Large intestine (tissue), 3 donors: ENCODE measurements around the gene TRIP10. TPM values are rescaled to one million over a fixed set of nuclear protein-coding genes. Genes with fewer than 3 reads are reported as not detected.
"Not testable (repeated sequence)": the region's sequence is repeated elsewhere in the genome, so short reads cannot be mapped to it uniquely, and the experiment has no call there.

ENCODE experiments used
- DNase-seq, 2 donors: peaks; one replicate each; pipeline versions ENCODE4 v3.0.0 to v3.0.0-alpha.2; 2013
- H3K27ac ChIP-seq: one replicate; pipeline ENCODE4 v1.5.1; 2013; ENCODE audit warnings: low read length
- H3K27me3 ChIP-seq: 2 replicates; pipeline ENCODE4 v1.6.1; 2013; ENCODE audit warnings: low read length; ENCODE audit not compliant: control insufficient read depth, insufficient read depth
- H3K36me3 ChIP-seq: 2 replicates; pipeline ENCODE4 v1.6.1; 2013; ENCODE audit warnings: low read length; ENCODE audit not compliant: control insufficient read depth, insufficient read depth
- H3K4me1 ChIP-seq: one replicate; pipeline ENCODE4 v1.6.1; 2013; ENCODE audit warnings: low read length; ENCODE audit not compliant: control insufficient read depth, insufficient read depth
- H3K4me3 ChIP-seq: one replicate; pipeline ENCODE4 v1.5.1; 2013; ENCODE audit warnings: low read length
- H3K9me3 ChIP-seq: one replicate; pipeline ENCODE4 v1.6.1; 2013; ENCODE audit warnings: mild to moderate bottlenecking, low read depth, low read length, moderate library complexity; ENCODE audit not compliant: control insufficient read depth
- WGBS: methylation state at CpG from one replicate; pipeline ENCODE4 v1.1.5; 2013; ENCODE audit warnings: low lambda C conversion rate; ENCODE audit not compliant: insufficient coverage; 5-methylcytosine and 5-hydroxymethylcytosine counted together
- polyA plus RNA-seq: library from polyadenylated mRNA; unstranded; fragments of 120-200 nt; gene quantifications from one replicate; pipeline ENCODE4 v1.2.1, GENCODE V29; 2013

The TRIP10 gene
- polyA plus RNA-seq, 1 donor: 96.0 TPM

DNA sequence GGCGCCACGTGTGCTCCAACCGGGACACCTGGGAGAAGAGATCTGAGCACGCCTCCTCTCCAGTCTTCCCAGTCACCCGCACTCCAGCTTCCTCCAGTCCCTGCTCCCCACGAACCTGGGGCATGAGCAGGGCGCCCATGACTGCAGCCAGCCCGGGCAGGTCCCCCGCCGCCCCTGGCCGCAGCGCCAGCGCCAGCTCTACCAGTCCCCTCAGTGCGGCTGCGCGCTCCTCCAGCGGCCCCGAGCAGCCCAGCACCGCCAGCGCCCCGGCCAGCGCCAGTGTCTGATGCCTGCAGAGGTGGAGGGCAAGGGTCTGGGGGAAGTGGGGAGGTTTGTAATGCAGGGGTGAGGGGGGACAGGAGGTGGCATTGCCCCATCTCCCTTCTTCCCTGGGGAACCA is 14.7 kb downstream of the TRIP10 start:
- no CpG with 5 or more reads among the region's 22 CpGs for WGBS
- no peak for DNase-seq
- Histone ChIP-seq H3K9me3 (no peaks in the 10 kb centered on the region), H3K27me3 (no peaks in the 10 kb centered on the region), H3K4me1 (peaks cover 14% of the 10 kb centered on the region), H3K36me3 (peaks cover 41% of the 10 kb centered on the region), H3K27ac (peak overlapping the region; percentile 99), H3K4me3 (no peak overlapping the region)

DNA sequence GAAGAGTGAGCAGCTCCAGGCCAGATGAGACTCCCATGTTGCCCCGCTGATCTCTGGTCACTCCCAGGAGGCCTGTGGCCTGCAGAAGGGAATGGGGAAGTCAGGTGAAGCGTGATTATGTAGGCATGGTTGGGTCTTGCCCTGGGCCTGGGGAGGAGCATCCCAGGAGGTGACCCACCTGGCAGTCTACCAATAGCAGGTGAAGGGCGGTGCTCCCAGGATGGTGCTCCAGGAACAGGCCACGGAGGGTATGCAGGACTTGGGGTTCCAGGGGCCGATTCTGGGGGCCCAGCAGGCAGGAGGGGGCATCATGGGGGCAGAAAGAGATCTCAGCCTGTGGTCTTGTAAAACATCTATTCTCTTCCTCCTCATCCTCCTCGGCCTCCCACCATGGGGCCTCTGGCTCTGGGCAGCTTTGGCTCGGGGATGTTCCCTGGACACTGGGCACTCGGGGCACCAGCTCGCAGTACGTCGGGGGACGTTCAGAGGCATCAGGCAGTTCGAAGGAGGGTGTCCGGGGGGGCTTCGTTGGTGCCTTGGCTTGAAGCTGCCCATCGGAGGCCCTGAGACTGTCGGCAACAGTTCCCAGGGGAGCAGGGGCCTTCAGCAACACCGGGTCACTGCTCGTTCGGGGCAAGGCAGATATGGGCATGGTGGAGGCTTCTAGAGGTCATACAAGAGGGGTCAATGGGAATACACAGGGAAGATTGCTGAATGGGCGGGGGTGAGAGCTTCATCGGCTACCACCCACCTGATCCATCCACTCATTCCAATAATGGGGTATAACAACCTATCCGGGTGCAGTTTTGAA is 15.4 kb downstream of the TRIP10 start:
- no peak for DNase-seq
- no peak overlapping the region for H3K27ac ChIP-seq
- no peaks in the 10 kb centered on the region for H3K9me3 ChIP-seq
- no peak overlapping the region for H3K4me3 ChIP-seq
- H3K36me3 ChIP-seq: peaks cover 41% of the 10 kb centered on the region
- peaks cover 14% of the 10 kb centered on the region for H3K4me1 ChIP-seq
- H3K27me3 ChIP-seq: no peaks in the 10 kb centered on the region
- WGBS: no CpG with 5 or more reads among the region's 23 CpGs

DNA sequence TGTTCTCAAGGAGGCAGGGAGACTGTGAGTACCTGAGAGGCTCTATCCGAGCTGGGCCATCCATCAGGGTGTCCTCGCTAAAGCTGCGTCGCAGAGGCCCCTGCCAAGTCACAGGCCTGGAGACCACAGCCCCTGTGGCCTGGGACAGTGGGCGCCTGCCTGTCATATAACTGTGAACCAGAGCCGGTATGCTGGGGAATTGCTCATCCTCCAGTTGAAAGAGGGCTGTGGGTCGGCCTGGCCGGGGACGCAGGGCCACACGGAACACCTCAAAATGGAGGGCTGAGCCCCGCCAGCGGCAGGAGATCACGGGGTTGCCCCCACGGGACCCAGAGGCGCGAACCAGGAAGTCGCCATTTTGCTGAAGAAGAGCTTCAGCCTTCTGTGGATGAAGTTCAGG is 21.1 kb downstream of the TRIP10 start:
- Histone ChIP-seq H3K27me3 (no peaks in the 10 kb centered on the region), H3K4me1 (peaks cover 7% of the 10 kb centered on the region), H3K9me3 (no peaks in the 10 kb centered on the region), H3K27ac (no peak overlapping the region), H3K4me3 (no peak overlapping the region), H3K36me3 (peaks cover 33% of the 10 kb centered on the region)
- no CpG with 5 or more reads among the region's 17 CpGs for WGBS
- DNase-seq: no peak

DNA sequence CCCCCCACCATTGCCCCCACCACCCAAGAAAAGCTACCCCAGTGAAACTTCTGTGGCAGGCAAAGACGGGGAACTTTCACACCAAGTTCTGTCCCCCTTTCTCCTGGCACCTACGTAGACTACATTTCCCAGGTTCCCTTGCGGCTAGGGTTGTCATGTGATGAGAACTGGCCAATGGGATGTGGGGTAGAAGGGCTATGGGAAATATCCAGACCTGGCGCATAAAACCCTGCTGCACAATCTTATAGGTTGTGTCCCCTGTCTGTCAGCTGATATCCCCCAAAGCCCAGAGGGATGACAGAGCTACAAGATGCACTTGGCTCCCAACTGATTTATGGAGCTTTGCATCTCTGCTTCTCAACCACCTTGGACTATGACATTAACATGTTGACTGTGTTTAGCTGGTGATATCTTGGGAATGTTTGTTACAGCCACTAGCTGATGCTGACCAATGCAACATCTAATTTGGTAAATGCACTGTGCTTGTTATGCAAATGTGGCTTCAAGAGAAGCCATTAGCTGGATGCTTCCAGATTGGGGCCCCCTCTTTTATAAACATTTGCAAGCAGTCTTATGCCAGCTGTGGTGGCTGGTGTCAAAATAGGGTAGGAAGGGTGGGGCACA is 21.7 kb downstream of the TRIP10 start:
- H3K36me3 ChIP-seq: peaks cover 31% of the 10 kb centered on the region
- H3K27ac ChIP-seq: no peak overlapping the region
- peaks cover 11% of the 10 kb centered on the region for H3K4me1 ChIP-seq
- H3K27me3 ChIP-seq: no peaks in the 10 kb centered on the region
- no peak for DNase-seq
- no peaks in the 10 kb centered on the region for H3K9me3 ChIP-seq
- H3K4me3 ChIP-seq: no peak overlapping the region
- whole genome bisulfite sequencing: no CpG with 5 or more reads among the region's 4 CpGs

DNA sequence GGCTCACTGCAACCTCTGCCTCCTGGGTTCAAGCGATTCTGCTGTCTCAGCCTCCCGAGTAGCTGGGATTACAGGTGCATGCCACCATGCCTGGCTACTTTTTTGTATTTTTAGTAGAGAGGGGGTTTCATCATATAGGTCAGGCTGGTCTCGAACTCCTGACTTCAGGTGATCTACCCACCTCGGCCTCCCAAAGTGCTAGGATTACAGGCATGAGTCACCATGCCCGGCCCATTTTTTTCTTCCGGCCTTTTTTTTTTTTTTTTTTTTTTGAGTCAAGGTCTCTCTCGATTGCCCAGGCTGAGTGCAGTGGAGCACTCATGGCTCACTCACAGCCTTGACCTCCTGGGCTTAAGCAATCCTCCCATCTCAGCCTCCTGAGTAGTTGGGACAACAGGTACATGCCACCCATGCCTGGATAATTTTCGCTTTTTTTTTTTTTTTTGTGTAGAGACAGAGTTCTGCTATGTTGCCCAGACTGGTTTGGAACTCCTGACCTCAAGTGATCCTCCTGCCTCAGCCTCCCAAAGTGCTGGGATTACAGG is 22.8 kb downstream of the TRIP10 start:
- H3K27me3 ChIP-seq, DNase-seq, H3K4me3 ChIP-seq, H3K27ac ChIP-seq, H3K9me3 ChIP-seq: not testable (repeated sequence)
- Histone ChIP-seq H3K36me3 (peaks cover 31% of the 10 kb centered on the region), H3K4me1 (peaks cover 16% of the 10 kb centered on the region)
- WGBS: no CpG with 5 or more reads among the region's 8 CpGs

DNA sequence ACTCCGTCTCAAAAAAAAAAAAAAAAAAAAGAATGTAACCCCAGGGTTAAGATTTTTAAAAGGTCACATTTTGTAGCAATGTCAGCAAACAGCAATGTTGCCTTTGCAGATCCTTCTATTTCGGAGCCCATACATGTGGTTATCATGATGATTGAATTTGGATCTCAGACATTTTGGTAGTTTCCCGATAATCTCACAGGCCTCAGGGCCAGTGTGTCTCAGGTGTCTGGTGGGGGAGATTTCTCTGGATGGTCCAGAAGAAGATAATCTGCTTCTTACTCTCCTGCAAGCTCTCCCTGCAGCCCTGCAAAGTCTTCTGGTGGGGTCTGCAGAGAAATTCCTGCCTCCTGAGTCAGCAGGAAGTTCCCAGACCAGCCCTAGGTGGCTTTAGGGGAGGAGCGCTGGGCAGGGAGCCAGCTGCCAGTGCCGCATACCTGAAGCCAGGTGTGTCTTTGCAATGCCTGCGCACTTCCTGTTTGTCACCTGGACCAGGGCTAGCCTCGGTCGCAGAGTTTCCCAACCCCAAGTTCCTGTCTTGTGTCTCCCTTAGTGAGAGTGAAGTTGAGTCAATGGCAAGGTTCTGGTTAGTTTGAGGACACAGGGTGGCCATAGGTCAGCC is 26.4 kb downstream of the TRIP10 start:
- Histone ChIP-seq H3K4me1 (peaks cover 21% of the 10 kb centered on the region), H3K4me3 (peak overlapping the region; percentile 85), H3K27ac (peak overlapping the region; percentile 98), H3K27me3 (no peaks in the 10 kb centered on the region), H3K36me3 (peaks cover 13% of the 10 kb centered on the region), H3K9me3 (no peaks in the 10 kb centered on the region)
- WGBS: no CpG with 5 or more reads among the region's 8 CpGs
- peak; percentile 97 to 99 for DNase-seq

DNA sequence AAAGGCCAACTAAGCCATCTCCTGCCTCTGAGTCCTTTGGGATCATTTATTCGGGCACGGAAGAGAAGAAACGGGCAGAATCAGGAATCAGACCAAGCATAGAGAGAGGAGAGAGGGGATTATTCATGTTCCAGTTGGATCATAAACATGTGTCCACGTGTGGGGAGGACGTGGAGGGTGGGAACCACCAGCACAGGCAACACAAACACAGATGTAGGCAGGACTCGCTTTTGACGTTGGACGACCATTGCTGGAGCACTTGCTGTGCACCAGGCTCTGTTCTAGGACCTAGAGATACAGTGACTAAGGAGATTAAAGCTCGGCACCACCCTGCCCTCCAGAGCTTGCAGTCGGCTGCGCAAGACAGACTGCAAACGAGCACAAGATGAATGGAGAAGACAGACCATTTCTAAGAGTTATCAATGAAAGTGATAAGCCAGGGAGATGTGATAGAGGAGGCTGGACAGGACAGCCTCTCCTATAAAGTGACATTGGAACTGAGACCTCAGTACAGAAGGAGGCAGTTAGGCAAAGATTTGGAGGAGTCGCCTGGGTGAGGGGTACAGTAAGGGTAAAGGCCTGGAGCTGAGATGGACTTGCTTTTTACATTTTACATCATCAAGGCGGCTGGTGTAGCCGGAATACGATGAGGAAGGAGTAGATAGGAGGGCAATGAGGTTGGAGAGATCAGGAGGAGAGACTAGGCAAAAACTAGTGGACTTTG is 27.0 kb downstream of the TRIP10 start:
- H3K27me3 ChIP-seq: no peaks in the 10 kb centered on the region
- peak overlapping the region; percentile 85 for H3K4me3 ChIP-seq
- no peaks in the 10 kb centered on the region for H3K9me3 ChIP-seq
- peak overlapping the region; percentile 98 for H3K27ac ChIP-seq
- DNase-seq: no peak
- H3K36me3 ChIP-seq: peaks cover 8% of the 10 kb centered on the region
- no CpG with 5 or more reads among the region's 16 CpGs for WGBS
- H3K4me1 ChIP-seq: peaks cover 21% of the 10 kb centered on the region

DNA sequence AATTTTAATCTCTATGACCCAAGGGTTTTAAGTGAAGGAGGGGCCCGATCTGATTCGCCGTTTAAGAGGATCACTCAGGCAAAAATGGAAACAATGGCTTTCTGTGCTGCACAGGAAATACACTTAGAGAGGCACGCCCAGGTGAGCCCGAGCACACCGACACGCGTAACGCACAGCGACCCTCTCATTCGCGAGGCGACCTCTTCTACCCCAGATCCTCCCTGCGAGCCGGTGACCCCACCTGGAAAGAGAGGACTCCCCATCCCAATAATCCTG is 27.5 kb downstream of the TRIP10 start:
- Histone ChIP-seq H3K27ac (peak overlapping the region; percentile 98), H3K9me3 (no peaks in the 10 kb centered on the region), H3K36me3 (peaks cover 6% of the 10 kb centered on the region), H3K27me3 (no peaks in the 10 kb centered on the region), H3K4me3 (peak overlapping the region; percentile 85), H3K4me1 (peaks cover 21% of the 10 kb centered on the region)
- DNase-seq: peak in 1 of 2 donors; percentile 86
- WGBS: no CpG with 5 or more reads among the region's 15 CpGs

DNA sequence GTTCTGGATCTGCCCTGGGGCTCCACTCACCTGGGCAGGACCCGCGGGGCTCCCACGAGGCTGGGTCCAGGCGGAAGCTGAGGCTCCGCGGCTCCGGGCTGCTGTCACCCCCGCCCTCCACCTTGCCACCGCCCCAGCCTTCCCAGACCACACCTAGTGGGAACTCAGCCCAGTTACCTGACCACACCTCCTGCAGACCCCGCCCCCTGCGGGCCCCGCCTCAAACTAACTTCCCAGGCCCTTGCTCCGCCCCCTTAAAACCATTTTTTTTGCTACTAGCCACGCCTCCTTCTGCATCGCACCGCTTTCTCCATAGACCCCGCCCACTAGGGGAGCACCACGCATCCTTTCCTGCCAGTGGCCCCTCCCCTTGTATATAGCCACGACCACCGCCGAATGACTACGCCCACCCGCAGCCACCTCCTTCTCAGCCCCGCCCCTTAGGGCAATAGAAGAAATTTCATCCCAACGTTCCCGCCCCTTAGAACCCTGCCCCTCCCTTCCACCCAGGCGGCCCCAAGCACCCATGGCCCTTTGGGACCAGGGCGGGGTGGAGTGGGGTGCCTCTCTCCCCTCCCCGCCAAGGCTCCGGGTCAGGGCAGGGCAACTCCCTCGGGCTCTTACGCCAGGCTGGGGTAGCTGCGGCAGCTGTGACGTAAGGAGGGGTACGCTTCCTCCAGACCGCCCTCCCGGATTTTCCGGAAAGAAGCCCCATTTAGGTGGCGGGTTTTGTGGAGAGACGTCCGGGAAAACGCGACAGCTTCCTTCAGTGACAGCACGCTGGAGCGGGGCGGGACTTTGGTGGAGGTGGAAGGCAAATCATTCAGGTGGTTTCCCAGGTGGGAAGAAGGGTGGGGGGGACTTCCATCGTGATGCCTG is 28.1 kb downstream of the TRIP10 start, which contains the start of gene SH2D3A:
Gene SH2D3A (minus strand): TSS at position 79 of the 879 bp plus-strand sequence. CDS start 3,687 bp downstream, outside the sequence.
- WGBS: 0% methylated on average over 4 of the region's 47 CpGs
- H3K4me1 ChIP-seq: peaks cover 21% of the 10 kb centered on the region

More for the DNA sequence above, 28.1 kb downstream of the TRIP10 start, which contains the start of gene SH2D3A:
- DNase-seq: peak; percentile 93 to 96
- Histone ChIP-seq H3K9me3 (no peaks in the 10 kb centered on the region), H3K4me3 (peak within 1 kb of the TSS; percentile 85), H3K27ac (peak within 1 kb of the TSS; percentile 98), H3K27me3 (no peaks in the 10 kb centered on the region), H3K36me3 (peaks cover 6% of the 10 kb centered on the region)
